H1 (cell line): Measurements from ENCODE around the gene PPP1R9A. TPM values are rescaled to one million over a fixed set of nuclear protein-coding genes. Genes with fewer than 3 reads are reported as not detected.

Source experiments
- BRCA1 ChIP-seq: IDR thresholded peaks from 2 replicates; pipeline ENCODE4 v1.6.1; 2012; ENCODE audit warnings: low read depth, low read length, improper control_type of control experiment
- CHD2 ChIP-seq: IDR thresholded peaks from 2 replicates; pipeline ENCODE4 v1.6.1; 2012; ENCODE audit warnings: low read length, improper control_type of control experiment
- CHD7 ChIP-seq: fragments of 300-600 bp; sonication (generic); IDR thresholded peaks from 2 replicates; pipeline ENCODE4 v1.7.1; 2012; ENCODE audit warnings: low read length, moderate library complexity, mild to moderate bottlenecking, inconsistent platforms; ENCODE audit not compliant: insufficient replicate concordance
- polyA plus RNA-seq, 7 experiments: library from polyadenylated mRNA; depleted of rRNA in 3 of 7; stranded (reverse) in 5 of 7; unstranded in 2 of 7; fragments of >200 nt in 5 of 7; fragments of 200-250 nt in 2 of 7; gene quantifications; 1 replicate in 5 of 7; 2 replicates in 1 of 7; 4 replicates in 1 of 7; pipeline versions ENCODE4 v1.2.1 to v1.2.3, GENCODE V29; 2011 to 2013; ENCODE audit warnings: missing spikeins in 2 of 7, mixed read lengths in 2 of 7
- total RNA-seq: library from RNA; stranded (reverse); fragmentation: NEBNext Ultra II Directional; extraction: Animal tissue kit (Norgen Biotek cat#: 25700); gene quantifications from 2 replicates; pipeline ENCODE4 v1.2.1, GENCODE V29; 2021

The PPP1R9A gene
- total and polyA plus RNA-seq, 2 of the 8 experiments (the other 6 are each of a cell fraction or from before 2014, with no cell fraction given): 3.0 to 20.3 TPM

DNA sequence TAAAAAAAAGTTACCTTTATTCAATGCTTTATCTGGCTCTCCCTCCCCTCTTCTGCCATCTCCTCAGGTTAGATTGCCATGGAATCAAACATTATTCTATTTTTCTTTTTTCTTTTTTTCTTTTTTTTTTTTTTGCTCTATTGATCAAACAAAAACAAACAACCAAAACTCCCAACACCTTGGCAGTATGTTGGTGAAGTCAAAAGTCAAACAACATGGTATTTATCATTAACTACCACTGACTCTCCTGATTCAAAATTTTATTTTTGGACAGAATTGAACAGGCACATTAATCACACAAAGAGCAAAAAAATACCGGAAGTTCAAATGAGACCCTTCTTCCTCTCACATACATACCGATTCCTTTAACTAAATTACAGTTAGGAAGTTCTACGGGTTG is 410.6 kb downstream of the PPP1R9A start (continued):
- TF ChIP-seq CHD7: no peak
- no peak for TF ChIP-seq BRCA1
- no peak for TF ChIP-seq CHD2
